ENCODE results near the gene THTPA.
"Not testable (repeated sequence)": the region's sequence is repeated elsewhere in the genome, so short reads cannot be mapped to it uniquely, and the experiment has no call there.

The THTPA gene

DNA sequence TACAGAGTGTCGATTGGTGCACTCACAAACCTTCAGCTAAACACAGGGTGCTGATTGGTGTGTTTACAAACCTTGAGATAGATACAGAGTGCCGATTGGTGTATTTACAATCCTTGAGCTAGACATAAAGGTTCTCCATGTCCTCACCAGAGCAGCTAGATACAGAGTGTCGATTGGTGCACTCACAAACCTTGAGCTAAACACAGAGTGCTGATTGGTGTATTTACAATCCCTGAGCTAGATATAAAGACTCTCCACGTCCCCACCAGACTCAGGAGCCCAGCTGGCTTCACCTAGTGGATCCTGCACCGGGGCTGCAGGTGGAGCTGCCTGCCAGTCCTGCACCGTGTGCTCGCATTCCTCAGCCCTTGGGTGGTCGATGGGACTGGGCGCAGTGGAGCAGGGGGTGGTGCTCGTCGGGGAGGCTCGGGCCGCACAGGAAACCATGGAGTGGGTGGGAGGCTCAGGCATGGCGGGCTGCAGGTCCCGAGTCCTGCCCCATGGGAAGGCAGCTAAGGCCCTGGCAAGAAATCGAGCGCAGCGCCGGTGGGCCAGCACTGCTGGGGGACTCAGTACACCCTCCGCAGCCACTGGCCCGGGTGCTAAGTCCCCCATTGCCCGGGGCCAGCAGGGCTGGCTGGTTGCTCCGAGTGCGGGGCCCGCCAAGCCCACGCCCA, 28.6 kb downstream of the THTPA start:
- DNase-seq, result not testable (repeated sequence)

DNA sequence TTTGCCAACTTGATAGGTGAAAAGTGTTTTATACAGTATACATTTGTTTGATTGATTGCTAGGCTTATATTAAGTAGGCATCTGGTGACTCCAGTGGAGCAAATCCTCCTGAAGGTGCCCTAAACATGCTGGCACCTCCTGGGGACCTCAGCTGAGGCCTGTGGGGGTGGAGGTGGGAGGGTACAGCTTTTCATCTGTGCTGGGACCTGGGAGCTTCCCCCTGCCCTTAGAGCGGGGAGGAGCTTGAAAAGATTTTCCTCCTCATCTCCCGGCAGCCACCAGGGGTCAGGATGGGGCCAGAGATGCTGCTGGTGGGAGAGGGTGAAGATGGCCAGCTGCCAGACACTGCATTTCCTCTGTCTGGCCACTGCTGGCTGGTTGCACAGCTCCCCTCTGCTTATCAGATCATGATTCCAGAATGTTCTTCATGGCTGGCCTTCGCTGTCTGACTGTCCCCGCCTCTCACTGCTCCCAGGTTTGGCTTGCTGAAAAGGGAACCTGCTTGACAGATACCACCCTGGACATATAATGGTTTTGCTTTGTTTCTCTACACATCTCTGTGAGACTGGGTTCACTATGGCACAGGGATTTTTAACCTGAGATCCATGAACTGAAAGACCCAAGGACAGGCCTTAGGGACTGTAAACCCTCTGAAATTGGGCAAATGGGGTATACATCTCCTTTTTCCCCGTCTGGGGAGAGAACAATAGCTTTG, 33.0 kb downstream of the THTPA start:
- peak; percentile 65 to 69 for DNase-seq

DNA sequence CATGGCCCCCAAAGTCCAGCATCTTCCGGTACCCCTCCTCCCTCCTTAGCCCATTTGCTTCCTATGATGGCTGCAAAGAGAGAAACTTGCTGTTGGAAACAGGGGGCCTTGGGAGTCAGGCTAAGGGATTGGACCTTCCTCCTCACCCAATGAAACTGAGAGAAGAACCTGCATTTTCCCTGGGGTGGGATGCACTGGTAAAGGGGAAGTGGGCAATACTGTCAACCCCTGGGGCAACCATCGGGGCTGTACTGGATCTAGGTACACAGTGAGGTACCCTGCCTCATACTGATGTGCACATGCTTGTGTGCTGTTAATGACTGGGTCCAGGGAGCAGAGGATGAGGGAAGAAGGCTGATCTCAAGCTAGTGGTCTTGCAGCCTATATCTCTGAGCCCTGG, 33.5 kb downstream of the THTPA start:
- no peak for DNase-seq

DNA sequence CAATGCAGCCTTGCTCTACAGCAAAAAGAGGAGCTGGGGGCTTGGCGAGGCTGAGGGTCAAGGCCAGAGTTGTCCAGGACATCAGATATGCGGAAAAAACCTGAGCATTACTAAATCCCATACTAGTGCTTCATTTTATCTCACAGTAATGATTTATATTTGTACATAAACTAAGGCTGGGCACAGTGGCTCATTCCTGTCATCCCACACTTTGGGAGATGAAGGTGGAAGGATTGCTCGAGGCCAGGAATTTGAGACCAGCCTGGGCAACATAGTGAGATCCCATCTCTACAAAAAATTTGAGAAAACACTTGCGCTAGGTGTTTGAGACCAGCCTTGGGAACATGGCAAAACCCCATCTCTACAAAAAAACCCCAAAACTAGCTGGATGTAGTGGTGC, 34.1 kb downstream of the THTPA start:
- DNase-seq, result no peak

DNA sequence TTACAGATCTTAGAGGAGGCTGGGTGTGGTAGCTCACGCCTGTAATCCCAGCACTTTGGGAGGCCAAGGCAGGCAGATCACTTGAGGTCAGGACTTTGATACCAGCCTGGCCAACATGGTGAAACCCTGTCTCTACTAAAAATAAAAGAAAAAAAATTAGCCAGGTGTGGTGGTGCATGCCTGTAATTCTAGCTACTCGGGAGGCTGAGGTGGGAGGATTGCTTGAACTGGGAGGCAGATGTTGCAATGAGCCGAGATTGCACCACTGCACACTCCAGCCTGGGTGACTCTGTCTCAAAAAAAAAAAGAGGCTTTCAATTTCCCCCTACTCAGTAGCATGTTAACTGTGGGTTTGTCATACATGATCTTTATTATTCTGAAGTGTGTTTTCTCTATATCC, 38.1 kb downstream of the THTPA start:
- DNase-seq, result not testable (repeated sequence)

DNA sequence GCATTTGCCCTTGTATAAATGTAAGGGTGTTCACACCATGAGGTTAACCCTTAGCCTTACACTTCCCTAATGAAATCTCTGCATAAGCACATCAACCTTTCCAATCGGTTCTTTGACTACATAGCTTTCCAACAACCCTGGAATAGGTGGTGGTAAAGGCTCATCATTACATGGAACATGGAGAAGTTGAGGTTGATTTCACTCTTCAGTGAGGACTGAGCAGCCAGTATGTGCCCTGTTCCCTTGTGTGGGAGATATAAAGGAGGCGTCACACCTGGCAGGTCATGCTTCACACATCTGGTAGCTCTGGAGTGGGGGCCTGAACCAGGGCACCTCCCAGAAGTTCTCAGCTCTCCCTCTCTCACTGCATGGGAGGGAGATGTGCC, 44.2 kb downstream of the THTPA start:
- DNase-seq, result no peak

DNA sequence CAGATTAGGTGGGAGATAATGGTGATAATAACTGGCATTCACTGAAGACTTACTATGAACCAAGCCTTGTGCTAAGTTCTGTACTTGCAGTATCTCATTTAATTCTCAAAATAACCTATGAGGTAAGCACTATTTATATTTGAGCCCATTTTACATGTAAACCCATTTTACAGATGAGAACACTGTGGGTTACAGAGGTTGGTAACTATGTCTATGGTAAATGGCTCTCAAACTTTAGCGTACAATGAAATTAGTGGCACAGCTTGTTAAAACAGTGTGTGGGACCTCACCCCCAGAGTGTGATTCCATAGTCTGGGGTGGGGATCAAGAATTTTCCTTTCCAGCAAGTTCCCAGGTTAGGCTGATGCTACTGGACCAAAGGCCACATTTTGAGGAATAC, 44.7 kb downstream of the THTPA start:
- DNase-seq, result no peak

DNA sequence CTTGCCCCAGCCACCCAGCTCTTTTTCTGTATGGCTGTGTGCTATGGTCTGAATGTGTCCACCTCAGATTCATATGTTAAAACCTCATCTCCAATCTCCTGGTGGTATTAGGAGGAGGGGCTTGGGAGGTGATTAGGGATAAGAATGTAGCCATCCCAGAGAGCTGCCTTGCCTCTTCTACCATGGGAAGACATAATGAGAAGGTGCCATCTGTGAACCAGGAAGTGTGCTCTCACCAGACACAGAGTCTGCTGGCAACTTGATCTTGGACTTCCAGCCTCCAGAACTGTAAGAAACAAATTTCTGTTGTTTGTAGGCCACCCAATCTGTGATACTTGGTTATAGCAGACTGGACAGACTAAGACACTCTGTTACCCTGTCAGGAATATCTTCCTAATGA, 45.4 kb downstream of the THTPA start:
- DNase-seq, result no peak

DNA sequence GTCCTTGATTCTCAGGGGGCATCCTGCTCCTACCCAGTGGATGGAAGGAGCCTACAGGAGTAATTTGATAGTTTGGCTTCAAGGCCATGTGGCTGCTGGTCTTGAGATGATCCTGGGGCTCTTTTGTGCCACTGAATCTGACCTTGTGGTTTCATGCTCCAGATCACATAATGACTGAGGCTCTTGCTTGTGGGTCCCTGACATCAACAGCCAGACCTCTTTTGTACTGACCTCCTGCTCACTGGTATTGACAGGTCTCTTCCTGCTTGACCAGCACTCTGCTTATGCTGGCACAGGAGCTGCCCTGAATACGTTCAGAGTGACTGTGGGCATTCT, 45.7 kb downstream of the THTPA start:
- no peak for DNase-seq

DNA sequence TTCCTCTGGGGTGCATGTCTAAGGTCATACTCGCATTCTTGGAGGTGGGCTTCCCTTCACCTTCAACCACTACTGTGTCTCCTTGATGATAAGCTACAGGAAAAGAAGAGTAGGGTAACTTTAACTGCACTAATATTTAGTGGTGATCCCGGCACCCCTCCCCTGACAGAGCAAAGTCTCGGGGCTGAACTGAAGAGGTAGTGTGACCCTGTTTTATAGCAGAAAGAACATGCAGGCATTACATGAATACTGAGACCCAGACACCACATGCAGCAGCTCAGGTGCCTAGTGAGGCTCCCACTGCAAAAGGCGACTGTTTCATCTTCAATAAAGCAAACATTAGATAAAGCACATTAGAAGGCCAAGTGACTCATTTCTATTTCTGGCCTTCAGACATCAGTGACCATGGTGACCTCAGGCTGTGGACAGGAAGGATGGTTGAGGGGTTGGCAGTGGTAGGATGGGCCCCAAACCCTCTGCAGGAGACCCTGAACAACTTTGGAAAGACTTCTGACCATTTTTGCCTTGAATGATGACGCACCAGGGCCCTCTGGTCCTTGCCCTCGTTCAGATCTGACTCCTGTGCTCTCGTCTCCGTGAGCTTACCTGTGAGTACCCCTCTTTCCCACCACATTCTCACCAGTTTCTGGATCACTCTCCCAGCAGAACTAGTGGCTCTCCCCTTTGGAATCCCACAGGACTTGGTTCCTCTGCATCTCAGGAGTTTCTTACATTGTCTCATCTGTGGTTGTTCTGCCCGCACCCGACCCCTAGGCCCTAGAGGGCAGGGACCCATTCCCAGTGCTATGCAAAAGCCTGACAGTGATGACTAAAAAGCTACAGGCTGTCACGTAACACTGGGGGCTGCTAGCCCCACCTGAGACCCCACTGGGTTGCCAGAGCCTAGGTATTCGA, 46.4 kb downstream of the THTPA start:
- no peak for DNase-seq

DNA sequence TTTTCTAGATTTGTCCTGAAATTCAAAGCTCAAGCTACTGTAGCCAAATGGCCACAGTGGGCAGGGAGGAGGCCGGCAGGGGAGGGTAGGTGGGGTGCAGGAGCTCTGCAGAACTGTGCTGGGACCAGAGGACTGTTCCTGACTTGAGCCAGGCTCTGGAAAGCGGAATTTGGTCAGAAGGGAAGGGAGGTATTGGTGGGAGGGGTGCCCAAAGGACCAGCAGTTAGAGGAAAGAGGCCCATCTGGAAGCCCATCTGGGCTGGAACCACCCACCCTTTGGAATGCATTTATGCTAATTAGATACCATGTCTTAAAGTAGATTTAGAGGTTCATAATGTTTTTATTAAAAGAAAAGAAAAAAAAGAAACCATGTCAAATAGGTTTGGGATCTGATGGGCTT, 47.0 kb downstream of the THTPA start:
- DNase-seq, result no peak

DNA sequence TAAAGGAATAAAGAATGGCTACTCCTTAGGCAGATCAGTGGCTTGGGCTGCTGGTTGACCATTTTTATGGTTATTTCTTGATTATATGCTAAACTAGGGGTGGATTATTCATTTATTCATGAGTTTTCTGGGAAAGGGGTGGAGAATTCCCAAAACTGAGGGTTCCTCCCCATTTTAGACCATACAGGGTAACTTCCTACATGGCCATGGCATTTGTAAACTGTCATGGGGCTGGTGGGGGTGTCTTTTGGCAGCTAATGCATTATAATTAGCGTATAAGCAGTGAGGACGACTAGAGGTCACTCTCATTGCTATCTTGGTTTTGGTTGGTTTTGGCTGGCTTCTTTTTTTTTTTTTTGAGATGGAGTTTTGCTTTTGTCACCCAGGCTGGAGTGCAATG, 48.1 kb downstream of the THTPA start:
- DNase-seq, result no peak

DNA sequence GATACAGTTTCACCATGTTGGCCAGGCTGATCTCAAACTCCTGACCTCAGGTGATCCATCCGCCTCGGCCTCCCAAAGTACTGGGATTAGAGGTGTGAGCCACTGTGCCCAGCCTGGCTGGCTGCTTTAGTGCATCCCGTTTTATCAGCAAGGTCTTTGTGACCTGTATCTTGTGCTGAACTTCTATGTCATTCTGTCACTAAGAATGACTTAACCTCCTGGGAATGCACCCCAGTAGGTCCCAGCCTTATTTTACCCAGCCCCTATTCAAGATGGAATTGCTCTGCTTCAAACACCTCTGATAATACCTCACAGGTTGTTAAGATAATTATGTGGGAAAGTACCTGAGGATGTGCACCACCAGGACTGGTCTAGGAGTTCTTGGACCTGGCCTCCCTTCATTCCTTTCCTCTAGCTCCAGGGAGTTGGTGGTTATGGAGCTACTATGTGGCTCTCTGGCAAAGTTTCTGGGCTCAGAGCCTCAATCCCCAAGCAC, 48.7 kb downstream of the THTPA start:
- DNase-seq, result no peak

DNA sequence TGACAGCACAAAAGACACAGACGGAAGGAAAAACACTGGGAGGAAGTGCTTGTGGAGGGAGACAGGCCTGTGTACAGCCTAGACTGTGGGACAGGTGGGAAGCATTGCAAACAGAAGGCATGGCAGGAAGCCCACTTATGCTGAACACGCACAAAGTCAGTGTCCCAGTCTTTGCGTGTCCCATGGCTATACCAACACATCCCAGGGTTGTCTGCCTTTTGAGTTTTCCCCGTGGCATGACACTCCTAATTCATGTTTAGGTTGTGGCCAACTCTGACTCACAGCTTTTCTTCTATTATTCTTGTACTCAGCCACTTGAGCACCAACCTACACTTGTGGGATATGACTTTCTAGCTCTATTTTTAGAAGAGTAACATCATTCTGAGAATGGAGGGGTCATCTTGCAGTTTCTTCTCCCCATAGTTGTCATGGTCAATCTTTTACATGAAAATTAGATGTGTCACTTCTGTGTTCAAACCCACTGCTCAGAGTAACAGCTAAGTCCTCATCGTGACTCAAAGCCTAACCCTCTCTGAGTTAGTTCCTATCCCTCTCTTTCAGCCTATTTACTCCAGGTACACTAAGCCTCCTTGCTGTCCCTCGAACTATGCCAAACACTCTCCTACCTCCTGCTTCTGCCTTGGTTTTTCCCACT, 50.0 kb downstream of the THTPA start:
- DNase-seq, result no peak

DNA sequence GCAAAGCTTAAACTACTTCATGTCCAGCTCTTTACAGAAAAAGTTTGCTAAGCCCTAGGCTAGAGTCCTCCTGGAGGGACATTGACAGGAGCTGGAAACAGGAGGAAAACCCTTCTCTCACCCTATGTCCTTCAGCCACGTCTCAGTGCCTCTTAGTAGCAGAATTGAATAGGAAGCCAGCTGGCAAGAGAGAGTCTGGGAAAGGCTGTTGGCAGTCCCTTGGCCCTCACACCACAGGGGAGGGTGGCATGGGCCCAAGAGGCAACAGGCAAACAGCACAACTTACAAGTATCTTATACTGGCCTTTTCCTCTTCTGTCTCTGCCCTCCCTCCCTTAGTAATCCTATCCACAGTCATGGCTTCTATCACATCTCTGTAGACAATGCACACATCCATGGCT, 52.4 kb downstream of the THTPA start:
- no peak for DNase-seq

DNA sequence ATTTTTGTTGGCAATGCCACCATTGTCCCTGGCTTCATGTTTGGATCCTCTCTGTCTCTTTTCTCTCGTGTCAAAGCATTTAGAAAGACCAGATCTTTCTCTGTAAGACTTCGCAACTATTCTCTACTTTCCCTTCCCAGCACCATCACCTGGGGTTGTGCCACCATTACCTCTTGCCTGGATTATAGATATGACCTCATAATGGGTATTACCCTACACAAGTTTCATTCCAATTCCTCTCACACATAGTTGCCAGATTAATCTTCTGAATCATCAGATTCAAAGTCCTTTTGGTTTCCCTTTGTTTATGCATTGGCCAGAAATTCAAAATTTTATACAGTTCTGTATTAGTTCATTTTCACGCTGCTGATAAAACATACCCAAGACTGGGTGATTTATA, 52.9 kb downstream of the THTPA start:
- no peak for DNase-seq

DNA sequence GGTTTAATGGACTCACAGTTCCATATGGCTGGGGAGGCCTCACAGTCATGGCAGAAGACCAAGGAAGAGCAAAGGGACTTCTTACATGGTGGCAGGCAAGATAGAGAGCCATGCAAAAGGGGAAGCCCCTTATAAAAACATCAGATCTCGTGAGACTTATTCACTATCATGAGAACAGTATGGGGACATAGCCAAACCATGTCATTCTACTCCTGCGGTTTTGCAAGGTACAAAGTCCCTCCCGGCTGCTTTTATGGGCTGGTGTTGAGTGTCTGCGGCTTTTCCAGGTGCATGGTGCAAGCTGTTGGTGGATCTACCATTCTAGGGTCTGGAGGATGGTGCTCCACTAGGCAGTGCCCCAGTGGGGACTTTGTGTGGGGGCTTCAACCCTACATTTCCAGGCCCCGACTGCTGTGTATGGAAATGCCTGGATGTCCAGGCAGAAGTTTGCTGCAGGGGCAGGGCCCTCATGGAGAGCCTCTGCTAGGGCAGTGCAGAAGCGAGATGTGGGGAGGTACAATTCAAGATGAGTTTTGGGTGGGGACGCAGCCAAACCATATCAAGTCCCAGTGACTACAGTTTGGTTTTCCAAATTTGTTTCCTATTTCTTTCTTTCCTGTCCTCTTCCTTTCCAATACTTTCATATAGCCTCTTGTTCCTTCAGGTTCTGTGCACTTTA, 53.5 kb downstream of the THTPA start:
- not testable (repeated sequence) for DNase-seq

All from stimulated activated CD4-positive, alpha-beta T cell treated with anti-CD3 and anti-CD28 coated beads, Interleukin-4, amount 100 ng/mL, for 4 hours (primary cell).